HCT116 (cell line): ENCODE measurements around the gene CRYGN. TPM values are rescaled to one million over a fixed set of nuclear protein-coding genes. Genes with fewer than 3 reads are reported as not detected.

Experiments
- ATAC-seq: fragments of 200-7000 bp; cut with Tn5 transposase; 2 replicates; pipeline ENCODE4 v1.9.1; 2020; ENCODE audit warnings: mild to moderate bottlenecking, moderate library complexity
- BruUV-seq: library from RNA; stranded (reverse); fragments of 400-500 nt; replicated peaks from 2 replicates; lab custom pipeline; 2021; lab: Mats Ljungman, UMichigan
- CTCF ChIA-PET: fragments of 300-600 bp; sonication (Branson Sonifier 250); formaldehyde crosslinking; loops from one replicate; lab custom pipeline; 2021; ENCODE audit warnings: antibody characterized with exemption; lab: Charles Lee
- POLR2A ChIA-PET: fragments of 300-600, 350-600 bp; sonication (Branson Sonifier 250); formaldehyde crosslinking; loops from one replicate; lab custom pipeline; 2021; ENCODE audit warnings: antibody characterized with exemption; lab: Charles Lee
- RAD21 ChIA-PET, 2 experiments: fragments of 300-600 bp; sonication (Branson Sonifier 250); formaldehyde crosslinking; loops; one replicate each; lab custom pipeline; 2023; ENCODE audit warnings: low total read pairs in 2 of 2; ENCODE audit not compliant: uncharacterized antibody in 2 of 2, unreplicated experiment in 2 of 2, low non-redundant PET in 1 of 2; lab: Charles Lee
- DNase-seq: peaks from one replicate; pipeline ENCODE4 v3.0.0-alpha.2; 2010; ENCODE audit warnings: low read depth, low spot score
- H2AFZ ChIP-seq: fragments of 200-600 bp; shearing (Covaris generic), sonication (generic); 2 replicates; pipeline ENCODE4 v1.6.1; 2017; ENCODE audit warnings: low read depth, mixed run types, mixed read lengths, antibody characterized with exemption, low read length; ENCODE audit not compliant: poor library complexity, severe bottlenecking
- H3K27ac ChIP-seq: 2 replicates; pipeline ENCODE4 v1.5.1; 2012; ENCODE audit warnings: low read depth, low read length
- H3K27me3 ChIP-seq: fragments of 200-600 bp; sonication (generic); 2 replicates; pipeline ENCODE4 v1.6.1; 2016; ENCODE audit warnings: mixed run types, low read length, mixed read lengths; ENCODE audit not compliant: insufficient read depth
- H3K36me3 ChIP-seq, 2 experiments: fragments of 200-500 bp in 1 of 2; fragments of 200-600 bp in 1 of 2; sonication (Bioruptor generic) in 1 of 2; sonication (generic) in 1 of 2; 2 replicates each; pipeline versions ENCODE4 v1.5.1 to v1.6.1; 2014 to 2016; ENCODE audit warnings: low read length in 2 of 2, inconsistent platforms in 1 of 2, mixed read lengths in 1 of 2, mixed run types in 1 of 2; ENCODE audit not compliant: insufficient read depth in 2 of 2, control insufficient read depth in 1 of 2
- H3K4me1 ChIP-seq, 2 experiments: fragments of 200-600 bp in 1 of 2; sonication (generic) in 1 of 2; 2 replicates each; pipeline versions ENCODE4 v1.5.1 to v1.6.1; 2012 to 2017; ENCODE audit warnings: low read length in 2 of 2, inconsistent platforms in 1 of 2, mild to moderate bottlenecking in 1 of 2, mixed read lengths in 1 of 2, mixed run types in 1 of 2, moderate library complexity in 1 of 2; ENCODE audit not compliant: insufficient read depth in 2 of 2, control insufficient read depth in 1 of 2
- H3K4me2 ChIP-seq: fragments of 200-600 bp; sonication (generic); 2 replicates; pipeline ENCODE4 v1.6.1; 2017; ENCODE audit warnings: mixed run types, low read length, mixed read lengths
- H3K4me3 ChIP-seq, 2 experiments: fragments of 200-600 bp in 1 of 2; sonication (generic) in 1 of 2; replicated peaks in 1 of 2; 2 replicates each; pipeline ENCODE4 v1.5.1; 2011 to 2016; ENCODE audit warnings: low read length in 2 of 2, control low read depth in 1 of 2, low read depth in 1 of 2, mild to moderate bottlenecking in 1 of 2, mixed read lengths in 1 of 2, mixed run types in 1 of 2
- H3K79me2 ChIP-seq: fragments of 200-600 bp; sonication (generic); 2 replicates; pipeline ENCODE4 v1.6.1; 2017; ENCODE audit warnings: mild to moderate bottlenecking, mixed run types, low read length, moderate library complexity, mixed read lengths; ENCODE audit not compliant: insufficient read depth
- H3K9ac ChIP-seq: fragments of 200-600 bp; sonication (generic); 2 replicates; pipeline ENCODE4 v1.6.1; 2016; ENCODE audit warnings: low read length, mixed read lengths
- H3K9me2 ChIP-seq: fragments of 200-600 bp; sonication (generic), shearing (Covaris generic); 2 replicates; pipeline ENCODE4 v1.6.1; 2017; ENCODE audit warnings: mixed run types, mild to moderate bottlenecking, moderate library complexity; ENCODE audit not compliant: insufficient read depth
- H3K9me3 ChIP-seq, 2 experiments: fragments of 200-500 bp in 1 of 2; fragments of 200-600 bp in 1 of 2; sonication (Bioruptor generic) in 1 of 2; sonication (generic) in 1 of 2; 2 replicates each; pipeline ENCODE4 v1.6.1; 2014 to 2017; ENCODE audit warnings: low read length in 2 of 2, mixed read lengths in 2 of 2, inconsistent platforms in 1 of 2, low read depth in 1 of 2, mild to moderate bottlenecking in 1 of 2, mixed run types in 1 of 2, moderate library complexity in 1 of 2; ENCODE audit not compliant: control insufficient read depth in 1 of 2, insufficient read depth in 1 of 2
- H4K20me1 ChIP-seq: fragments of 200-600 bp; sonication (generic), shearing (Covaris generic); 2 replicates; pipeline ENCODE4 v1.6.1; 2017; ENCODE audit warnings: mixed run types, mild to moderate bottlenecking, moderate library complexity; ENCODE audit not compliant: insufficient read depth
- CEBPB ChIP-seq: IDR thresholded peaks from 2 replicates; pipeline ENCODE4 v1.6.1; 2012; ENCODE audit warnings: low read depth
- CTCF ChIP-seq, 3 experiments: fragments of 200-600 bp in 1 of 3; sonication (generic) in 1 of 3; IDR thresholded peaks in 2 of 3; conservative IDR thresholded peaks in 1 of 3; 2 replicates each; pipeline ENCODE4 v1.5.1; 2012 to 2017; ENCODE audit warnings: low read depth in 2 of 3, low read length in 2 of 3, antibody characterized with exemption in 1 of 3, borderline replicate concordance in 1 of 3, control low read depth in 1 of 3, mild to moderate bottlenecking in 1 of 3, mixed read lengths in 1 of 3, mixed run types in 1 of 3, moderate library complexity in 1 of 3; ENCODE audit not compliant: insufficient read depth in 1 of 3
- EZH2 ChIP-seq: fragments of 200-600 bp; sonication (generic); IDR thresholded peaks from 2 replicates; pipeline ENCODE4 v1.6.1; 2017; ENCODE audit warnings: antibody characterized with exemption, mixed run types
- EZH2phosphoT487 ChIP-seq: fragments of 200-600 bp; IDR thresholded peaks from 2 replicates; pipeline ENCODE4 v1.6.1; 2018; ENCODE audit warnings: antibody characterized with exemption, borderline replicate concordance
- FOSL1 ChIP-seq: IDR thresholded peaks from 2 replicates; pipeline ENCODE4 v1.6.1; 2012; ENCODE audit warnings: low read depth
- JUND ChIP-seq: IDR thresholded peaks from 2 replicates; pipeline ENCODE4 v1.6.1; 2012
- MAX ChIP-seq: IDR thresholded peaks from 2 replicates; pipeline ENCODE4 v1.6.1; 2012
- POLR2A ChIP-seq: IDR thresholded peaks from 2 replicates; pipeline ENCODE4 v1.7.0; 2011; ENCODE audit warnings: borderline replicate concordance; ENCODE audit not compliant: insufficient read depth, insufficient read length; ENCODE audit errors: extremely low read depth
- RAD21 ChIP-seq: IDR thresholded peaks from 2 replicates; pipeline ENCODE4 v1.6.1; 2012; ENCODE audit warnings: low read depth, mild to moderate bottlenecking
- REST ChIP-seq: IDR thresholded peaks from 2 replicates; pipeline ENCODE4 v1.6.1; 2012; ENCODE audit warnings: low read depth
- SIN3A ChIP-seq: IDR thresholded peaks from 2 replicates; pipeline ENCODE4 v1.6.1; 2012; ENCODE audit warnings: low read depth
- SP1 ChIP-seq: IDR thresholded peaks from 2 replicates; pipeline ENCODE4 v1.6.1; 2012; ENCODE audit warnings: low read depth
- SRF ChIP-seq: IDR thresholded peaks from 2 replicates; pipeline ENCODE4 v1.6.1; 2012; ENCODE audit warnings: low read depth
- TCF7L2 ChIP-seq: IDR thresholded peaks from 2 replicates; pipeline ENCODE4 v1.7.0; 2011; ENCODE audit warnings: borderline replicate concordance, inconsistent platforms; ENCODE audit not compliant: insufficient read depth, insufficient read length; ENCODE audit errors: extremely low read depth
- YY1 ChIP-seq: IDR thresholded peaks from 2 replicates; pipeline ENCODE4 v1.6.1; 2011; ENCODE audit warnings: low read length, low read depth, moderate library complexity, mild to moderate bottlenecking; ENCODE audit not compliant: insufficient replicate concordance; ENCODE audit errors: extremely low read depth
- ZBTB33 ChIP-seq: IDR thresholded peaks from 2 replicates; pipeline ENCODE4 v1.6.1; 2011; ENCODE audit warnings: mild to moderate bottlenecking, low read length, moderate library complexity; ENCODE audit not compliant: insufficient replicate concordance; ENCODE audit errors: extremely low read depth
- ZFX ChIP-seq: fragments of 450-650 bp; IDR thresholded peaks from 2 replicates; pipeline ENCODE4 v1.6.1; 2017
- ZNF274 ChIP-seq: fragments of 200-500 bp; sonication (Bioruptor generic); IDR thresholded peaks from 2 replicates; pipeline ENCODE4 v1.6.1; 2014; ENCODE audit warnings: mild to moderate bottlenecking, low read depth, low read length, inconsistent platforms
- intact Hi-C: fragments of 100-400 bp; cut with micrococcal nuclease; formaldehyde crosslinking; loops from 2 replicates; pipeline ENCODE4 v1.10.0; 2022
- total RNA-seq: library from RNA; stranded (reverse); gene quantifications from one replicate; pipeline ENCODE4 v1.2.1, GENCODE V29; 2021; ENCODE audit not compliant: unreplicated experiment

CRYGN gene
- total RNA-seq, 1 experiment from 2014 or later = not detected

GRCh38 chr7:151396328-151396970, 43.5 kb downstream of the CRYGN start:
- no TSS peak for BruUV-seq
- no peaks in the 10 kb centered on the region for H3K36me3 ChIP-seq
- no peak for ATAC-seq
- H3K9me2 ChIP-seq = no peaks in the 10 kb centered on the region
- H3K79me2 ChIP-seq = no peaks in the 10 kb centered on the region
- H3K4me2 ChIP-seq = no peak overlapping the region
- TF ChIP-seq CEBPB = no peak
- TF ChIP-seq CTCF (IDR thresholded peaks at IDR 0.05 in 2 of 3, conservative IDR thresholded peaks at IDR 0.05 in 1 of 3; ENCODE audit: borderline replicate concordance in 1 of 3, insufficient read depth in 1 of 3, low read depth in 2 of 3, low read length in 2 of 3) = no peak
- no peak for TF ChIP-seq POLR2A
- no peak for TF ChIP-seq SIN3A
- TF ChIP-seq FOSL1 = no peak
- no peak for TF ChIP-seq MAX
- no peak for TF ChIP-seq ZBTB33
- no peak for TF ChIP-seq RAD21
- TF ChIP-seq REST = no peak
- no peak for TF ChIP-seq JUND
- TF ChIP-seq TCF7L2 = no peak
- TF ChIP-seq YY1 = no peak
- no peak for TF ChIP-seq SP1
- no peak for TF ChIP-seq EZH2
- TF ChIP-seq ZFX = no peak
- no peak for TF ChIP-seq SRF
- TF ChIP-seq ZNF274 = no peak
- TF ChIP-seq EZH2phosphoT487 = no peak
- no peak overlapping the region for H3K9ac ChIP-seq
- no peak for DNase-seq
- H3K27me3 ChIP-seq = no peaks in the 10 kb centered on the region
- POLR2A ChIA-PET = no interaction called here
- H3K4me1 ChIP-seq = peaks cover 0 to 14% of the 10 kb centered on the region in 2 experiments; a peak in 2 of 4 replicates
- H3K9me3 ChIP-seq = no peaks in the 10 kb centered on the region
- intact Hi-C loops = no loop called here
- RAD21 ChIA-PET = no interaction called here
- H2AFZ ChIP-seq = no peak overlapping the region
- H4K20me1 ChIP-seq = no peaks in the 10 kb centered on the region
- CTCF ChIA-PET = interaction anchor here (0.6 to 1.0 kb wide), 2 partner anchors 52 to 85 kb away, joined by 3 read pairs; no protein-coding TSS in a partner anchor
- H3K27ac ChIP-seq = no peak overlapping the region; the same call in 1 of the 2 replicates
- H3K4me3 ChIP-seq = no peak overlapping the region
